AG08395 (cell line): ENCODE measurements around the gene DBN1.

ENCODE experiments used
- DNase-seq: peaks from one replicate; pipeline ENCODE4 v3.0.0; 2012; ENCODE audit warnings: mixed read lengths, low spot score

The DBN1 gene

GRCh38 chr5:177443144-177443983 lies 30.1 kb downstream of the DBN1 start:
- DNase-seq: no peak

GRCh38 chr5:177442066-177442826 lies 31.2 kb downstream of the DBN1 start:
- no peak for DNase-seq

GRCh38 chr5:177440990-177441780 lies 32.2 kb downstream of the DBN1 start:
- DNase-seq: no peak

GRCh38 chr5:177440211-177440989 lies 33.0 kb downstream of the DBN1 start:
- no peak for DNase-seq

GRCh38 chr5:177439518-177440053 lies 33.8 kb downstream of the DBN1 start:
- DNase-seq: no peak

- DNase-seq: no peak
These were observed 35.0 kb downstream of the DBN1 start for GRCh38 chr5:177438468-177438867.

- DNase-seq: no peak
These were observed 35.8 kb downstream of the DBN1 start for GRCh38 chr5:177437623-177438022.

GRCh38 chr5:177435847-177436536 lies 37.4 kb downstream of the DBN1 start:
- DNase-seq: no peak

GRCh38 chr5:177434942-177435738 lies 38.3 kb downstream of the DBN1 start:
- DNase-seq: no peak

- no peak for DNase-seq
These were observed 39.0 kb downstream of the DBN1 start for GRCh38 chr5:177434437-177434836.

- DNase-seq: no peak
These were observed 39.7 kb downstream of the DBN1 start for GRCh38 chr5:177433658-177434217.

GRCh38 chr5:177432839-177433657 lies 40.4 kb downstream of the DBN1 start:
- no peak for DNase-seq

- no peak for DNase-seq
These were observed 41.1 kb downstream of the DBN1 start for GRCh38 chr5:177432143-177432838.

GRCh38 chr5:177431317-177432142 lies 41.9 kb downstream of the DBN1 start:
- DNase-seq: no peak

GRCh38 chr5:177430972-177431316 lies 42.5 kb downstream of the DBN1 start:
- DNase-seq: no peak

GRCh38 chr5:177430140-177430951 lies 43.1 kb downstream of the DBN1 start:
- DNase-seq: no peak
